ENCODE measurements around the gene CORO7. TPM values are rescaled to one million over a fixed set of nuclear protein-coding genes. Genes with fewer than 3 reads are reported as not detected.

CORO7 gene
- total and polyA plus RNA-seq, 9 of the 15 experiments (the other 6 are each of a cell fraction or from before 2014, with no cell fraction given), result 0.45 to 77.2 (median 18.7) TPM

GRCh38 chr16:4404247-4404966 is 12.0 kb downstream of the CORO7 start (continued):
- TF ChIP-seq REST (IDR thresholded peaks at IDR 0.05; ENCODE audit: borderline replicate concordance) (peak; percentile 42; the same call in 1 of the 2 replicates), REST (CRISPR knock-in tag; IDR thresholded peaks at IDR 0.05; ENCODE audit: low read depth) (no peak), ETV1 (tag; conservative IDR thresholded peaks at IDR 0.05; ENCODE audit: low read depth) (0 out of 2 replicates have a peak, but pooled peaks have one; percentile 19), POLR2A (conservative IDR thresholded peaks at IDR 0.05) (0 out of 2 replicates have a peak, but pooled peaks have one; percentile 46), TOE1 (IDR thresholded peaks at IDR 0.05; ENCODE audit: borderline replicate concordance) (peak; percentile 33; the same call in 1 of the 2 replicates), TOE1 (CRISPR knock-in tag; IDR thresholded peaks at IDR 0.05; ENCODE audit: borderline replicate concordance, low read depth) (no peak), CTCF (IDR thresholded peaks at IDR 0.05 in 2 of 3, conservative IDR thresholded peaks at IDR 0.05 in 1 of 3; ENCODE audit: insufficient read depth in 2 of 3, low read depth in 1 of 3, low read length in 3 of 3) (peak; percentile 93 to 98 (median 95)), SMARCA5 (IDR thresholded peaks at IDR 0.05) (peak; percentile 69; the same call in 1 of the 2 replicates), SRF (CRISPR knock-in tag; IDR thresholded peaks at IDR 0.05) (peak in 1 of 2 experiments; percentile 85; a peak in 1 of 4 replicates), HOMEZ (CRISPR knock-in tag; IDR thresholded peaks at IDR 0.05) (no peak), HDAC1 (IDR thresholded peaks at IDR 0.05) (peak in 1 of 2 experiments; percentile 34; a peak in 1 of 4 replicates)

Data from K562 (cell line).